Astrocyte (in vitro differentiated cells and primary cell): ENCODE results near the gene TNFRSF18. TPM values are rescaled to one million over a fixed set of nuclear protein-coding genes. Genes with fewer than 3 reads are reported as not detected.
"Not testable (repeated sequence)": the region's sequence is repeated elsewhere in the genome, so short reads cannot be mapped to it uniquely, and the experiment has no call there.

Source experiments
- DNase-seq: peaks from one replicate; pipeline ENCODE4 v3.0.0-alpha.2; 2010; ENCODE audit warnings: low read depth
- FAIRE-seq: peaks from 2 replicates; lab custom pipeline; 2011; peaks lifted over from hg19 to GRCh38; lab: Jason Lieb, UNC
- H2AFZ ChIP-seq: 2 replicates; pipeline ENCODE4 v1.6.0; 2012; ENCODE audit warnings: low read depth, low read length, inconsistent platforms
- H3K27ac ChIP-seq: 2 replicates; pipeline ENCODE4 v1.5.1; 2011; ENCODE audit warnings: low read depth, low read length, inconsistent platforms
- H3K27me3 ChIP-seq: 2 replicates; pipeline ENCODE4 v1.6.0; 2011; ENCODE audit warnings: low read length, inconsistent platforms; ENCODE audit not compliant: insufficient read depth
- H3K36me3 ChIP-seq: 2 replicates; pipeline ENCODE4 v1.5.1; 2011; ENCODE audit warnings: low read length, inconsistent platforms; ENCODE audit not compliant: insufficient read depth
- H3K4me1 ChIP-seq: 2 replicates; pipeline ENCODE4 v1.5.1; 2011; ENCODE audit warnings: low read length, inconsistent platforms; ENCODE audit not compliant: insufficient read depth
- H3K4me2 ChIP-seq: 2 replicates; pipeline ENCODE4 v1.6.0; 2012; ENCODE audit warnings: low read length, inconsistent platforms
- H3K4me3 ChIP-seq: 2 replicates; pipeline ENCODE4 v1.5.1; 2011; ENCODE audit warnings: low read depth, mild to moderate bottlenecking, low read length, inconsistent platforms; ENCODE audit not compliant: insufficient read depth
- H3K79me2 ChIP-seq: 2 replicates; pipeline ENCODE4 v1.6.0; 2012; ENCODE audit warnings: mild to moderate bottlenecking, low read length, inconsistent platforms; ENCODE audit not compliant: insufficient read depth
- H3K9ac ChIP-seq: 2 replicates; pipeline ENCODE4 v1.6.0; 2012; ENCODE audit warnings: mild to moderate bottlenecking, low read length, inconsistent platforms
- H3K9me3 ChIP-seq: 2 replicates; pipeline ENCODE4 v1.5.1; 2012; ENCODE audit warnings: low read depth, mild to moderate bottlenecking, low read length, inconsistent platforms; ENCODE audit not compliant: insufficient read depth
- H4K20me1 ChIP-seq: 2 replicates; pipeline ENCODE4 v1.6.0; 2012; ENCODE audit warnings: low read length, inconsistent platforms; ENCODE audit not compliant: insufficient read depth
- H3K27ac Mint-ChIP-seq: one replicate; pipeline ENCODE4 v1.8.0; 2021; ENCODE audit warnings: mild to moderate bottlenecking, mixed read lengths; ENCODE audit not compliant: unreplicated experiment
- H3K27me3 Mint-ChIP-seq: one replicate; pipeline ENCODE4 v1.8.0; 2021; ENCODE audit warnings: low read depth, mixed read lengths; ENCODE audit not compliant: unreplicated experiment
- H3K36me3 Mint-ChIP-seq: one replicate; pipeline ENCODE4 v1.8.0; 2021; ENCODE audit warnings: low read depth, mixed read lengths; ENCODE audit not compliant: unreplicated experiment
- H3K4me1 Mint-ChIP-seq: one replicate; pipeline ENCODE4 v1.8.0; 2021; ENCODE audit warnings: low read depth, mixed read lengths; ENCODE audit not compliant: unreplicated experiment
- H3K4me3 Mint-ChIP-seq: one replicate; pipeline ENCODE4 v1.8.0; 2021; ENCODE audit warnings: mild to moderate bottlenecking, moderate library complexity, mixed read lengths; ENCODE audit not compliant: unreplicated experiment
- H3K9me3 Mint-ChIP-seq: one replicate; pipeline ENCODE4 v1.8.0; 2021; ENCODE audit warnings: mild to moderate bottlenecking, mixed read lengths; ENCODE audit not compliant: unreplicated experiment
- CTCF ChIP-seq: IDR thresholded peaks from 2 replicates; pipeline ENCODE4 v1.5.1; 2011; ENCODE audit warnings: low read depth, mild to moderate bottlenecking, inconsistent platforms, low read length, moderate library complexity; ENCODE audit not compliant: insufficient read depth
- EZH2 ChIP-seq: IDR thresholded peaks from 2 replicates; pipeline ENCODE4 v1.6.1; 2012; ENCODE audit warnings: mild to moderate bottlenecking, low read length, inconsistent platforms; ENCODE audit not compliant: insufficient read depth
- total RNA-seq: library from RNA; stranded (reverse); gene quantifications from 2 replicates; pipeline ENCODE4 v1.2.1, GENCODE V29; 2021

The TNFRSF18 gene
- total RNA-seq, 1 donor from 2014 or later, result 0.66 TPM

- Histone ChIP-seq H3K4me3 (no peak overlapping the region), H3K9ac (no peak overlapping the region), H3K27me3 (peaks cover 35% of the 10 kb centered on the region), H4K20me1 (no peaks in the 10 kb centered on the region), H3K79me2 (no peaks in the 10 kb centered on the region), H3K9me3 (no peaks in the 10 kb centered on the region), H3K4me1 (no peaks in the 10 kb centered on the region), H3K4me2 (no peak overlapping the region), H2AFZ (no peak overlapping the region), H3K27ac (no peak overlapping the region), H3K36me3 (no peaks in the 10 kb centered on the region)
- peaks cover 7% of the 10 kb centered on the region for H3K4me1 Mint-ChIP-seq
- TF ChIP-seq CTCF, result no peak
- no peak for TF ChIP-seq EZH2
- no peak overlapping the region for H3K27ac Mint-ChIP-seq
- H3K36me3 Mint-ChIP-seq, result no peaks in the 10 kb centered on the region
- H3K27me3 Mint-ChIP-seq, result peaks cover 37% of the 10 kb centered on the region
- FAIRE-seq, result no peak
- no peak overlapping the region for H3K4me3 Mint-ChIP-seq
- no peaks in the 10 kb centered on the region for H3K9me3 Mint-ChIP-seq
- DNase-seq, result no peak
Measured at GRCh38 chr1:1177452-1178206, 28.8 kb downstream of the TNFRSF18 start.

- TF ChIP-seq CTCF (no peak), EZH2 (no peak)
- Mint-ChIP-seq H3K27ac (no peak overlapping the region), H3K4me1 (peaks cover 7% of the 10 kb centered on the region), H3K36me3 (no peaks in the 10 kb centered on the region), H3K9me3 (no peaks in the 10 kb centered on the region), H3K4me3 (peak overlapping the region; percentile 21), H3K27me3 (peaks cover 37% of the 10 kb centered on the region)
- no peaks in the 10 kb centered on the region for H3K36me3 ChIP-seq
- H3K79me2 ChIP-seq, result no peaks in the 10 kb centered on the region
- peaks cover 35% of the 10 kb centered on the region for H3K27me3 ChIP-seq
- DNase-seq (no peak), FAIRE-seq (no peak)
- no peaks in the 10 kb centered on the region for H3K9me3 ChIP-seq
- no peak overlapping the region for H3K4me2 ChIP-seq
- H3K27ac ChIP-seq, result no peak overlapping the region
- H4K20me1 ChIP-seq, result no peaks in the 10 kb centered on the region
- no peak overlapping the region for H2AFZ ChIP-seq
- H3K9ac ChIP-seq, result no peak overlapping the region
- H3K4me1 ChIP-seq, result no peaks in the 10 kb centered on the region
- no peak overlapping the region for H3K4me3 ChIP-seq
Measured at GRCh38 chr1:1176931-1177330, 29.5 kb downstream of the TNFRSF18 start.

- Mint-ChIP-seq H3K27ac (peak overlapping the region; percentile 44), H3K27me3 (peaks cover 34% of the 10 kb centered on the region)
- H3K4me1 ChIP-seq, H4K20me1 ChIP-seq, H3K9ac ChIP-seq, H3K9me3 Mint-ChIP-seq, H2AFZ ChIP-seq, H3K27ac ChIP-seq, DNase-seq, H3K36me3 Mint-ChIP-seq, H3K4me3 Mint-ChIP-seq, H3K9me3 ChIP-seq, H3K79me2 ChIP-seq, H3K4me2 ChIP-seq, FAIRE-seq, H3K4me3 ChIP-seq, H3K4me1 Mint-ChIP-seq, H3K36me3 ChIP-seq: not testable (repeated sequence)
- peak; percentile 32 for TF ChIP-seq EZH2
- peaks cover 35% of the 10 kb centered on the region for H3K27me3 ChIP-seq
Measured at GRCh38 chr1:1176063-1176761, 30.2 kb downstream of the TNFRSF18 start.
